AML-193 (cell line): ENCODE data around the gene CFAP97.
A peak's percentile ranks its signal among the peaks of the same experiment; 100 is the strongest.
"Not testable (repeated sequence)": the region's sequence is repeated elsewhere in the genome, so short reads cannot be mapped to it uniquely, and the experiment has no call there.

Experiments used
- DNase-seq, 2 experiments: peaks; one replicate each; lab custom pipeline; 2025; lab: John Stamatoyannopoulos, UW

Gene CFAP97

DNA sequence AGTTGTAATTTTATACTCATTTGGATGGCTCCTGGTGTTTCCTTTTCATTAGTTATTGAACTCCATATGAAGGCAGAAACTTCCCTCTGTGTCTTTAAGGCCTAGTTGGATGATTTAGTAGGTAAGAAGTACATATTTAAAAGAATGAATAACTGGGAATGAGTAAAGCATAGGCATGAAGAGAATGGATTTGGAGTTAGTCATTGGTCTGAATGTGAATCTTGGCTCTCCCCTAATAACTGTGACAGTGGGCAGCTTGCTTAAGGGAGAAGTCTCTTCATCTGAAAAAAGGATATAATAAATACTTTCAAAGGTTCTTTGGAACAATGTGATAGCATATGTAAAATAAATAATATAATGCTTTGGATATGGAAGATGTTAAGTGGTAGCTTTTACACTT is 18.8 kb upstream of the CFAP97 start:
- no peak for DNase-seq

DNA sequence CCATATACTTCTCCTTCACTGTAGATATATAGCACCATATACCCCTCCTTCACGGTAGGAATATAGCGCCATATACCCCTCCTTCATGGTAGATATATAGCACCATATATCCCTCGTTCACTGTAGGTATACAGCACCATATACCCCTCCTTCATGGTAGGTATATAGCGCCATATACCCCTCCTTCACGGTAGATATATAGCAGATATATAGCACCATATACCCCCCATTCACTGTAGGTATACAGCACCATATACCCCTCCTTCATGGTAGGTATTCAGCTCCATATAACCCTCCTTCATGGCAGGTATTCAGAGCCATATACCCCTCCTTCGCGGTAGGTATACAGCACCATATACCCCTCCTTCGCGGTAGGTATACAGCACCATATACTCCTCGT is 18.1 kb upstream of the CFAP97 start:
- no peak for DNase-seq

DNA sequence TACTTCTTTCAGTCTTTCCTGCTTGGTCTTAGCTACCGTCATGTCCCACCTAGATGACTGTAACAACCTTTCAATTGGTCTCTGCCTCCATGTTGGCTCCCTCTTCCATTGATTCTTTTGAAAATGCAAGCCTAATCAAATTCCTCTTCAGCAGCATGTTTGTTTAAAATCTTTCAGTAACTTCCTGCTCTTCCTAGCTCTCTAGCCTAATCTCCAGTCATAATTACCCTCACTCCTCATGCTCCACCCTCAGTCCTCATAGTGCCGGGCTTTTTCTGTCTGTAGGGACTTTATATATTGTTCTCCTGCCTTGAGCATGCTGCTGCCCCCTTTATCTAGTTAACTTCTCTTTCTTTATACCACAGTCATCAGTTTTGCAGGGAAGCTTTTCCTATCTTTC is 17.7 kb upstream of the CFAP97 start:
- no peak for DNase-seq

DNA sequence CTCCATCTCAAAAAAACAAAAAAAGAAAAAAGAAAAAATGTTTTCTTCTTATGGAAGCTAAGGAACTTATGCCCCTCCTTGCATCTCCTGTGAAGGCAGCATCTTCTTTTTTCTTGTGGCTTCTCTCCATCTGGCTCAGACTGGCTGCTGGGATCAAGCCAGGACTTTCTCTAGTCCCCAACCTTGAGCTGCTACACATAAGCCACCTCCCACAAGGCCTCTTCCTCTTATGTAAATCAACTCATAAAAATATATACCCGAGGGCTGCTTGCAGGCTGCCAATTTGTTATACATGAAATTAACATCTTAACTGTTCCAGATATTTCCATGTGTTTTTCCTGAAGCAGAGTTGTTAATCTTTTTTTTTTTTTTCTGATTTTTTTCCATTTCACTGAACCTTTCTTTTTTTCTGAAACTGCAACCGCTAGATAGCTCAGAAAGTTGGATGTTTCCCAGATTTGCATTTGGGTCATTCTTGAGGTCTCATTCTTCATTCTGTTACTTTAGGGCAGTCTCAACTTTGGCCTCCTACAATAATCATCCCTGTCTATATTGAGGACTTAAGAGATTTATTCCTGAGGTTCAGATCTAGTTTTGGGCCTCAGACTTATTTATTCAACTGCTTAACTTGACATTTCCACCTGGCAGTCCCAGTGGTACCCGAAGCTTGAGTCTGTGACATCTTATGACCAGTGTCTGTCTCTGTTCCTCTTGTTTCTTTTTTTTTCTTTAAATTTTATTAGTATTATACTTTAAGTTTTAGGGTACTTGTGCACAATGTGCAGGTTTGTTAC is 15.9 kb upstream of the CFAP97 start:
- no peak for DNase-seq

DNA sequence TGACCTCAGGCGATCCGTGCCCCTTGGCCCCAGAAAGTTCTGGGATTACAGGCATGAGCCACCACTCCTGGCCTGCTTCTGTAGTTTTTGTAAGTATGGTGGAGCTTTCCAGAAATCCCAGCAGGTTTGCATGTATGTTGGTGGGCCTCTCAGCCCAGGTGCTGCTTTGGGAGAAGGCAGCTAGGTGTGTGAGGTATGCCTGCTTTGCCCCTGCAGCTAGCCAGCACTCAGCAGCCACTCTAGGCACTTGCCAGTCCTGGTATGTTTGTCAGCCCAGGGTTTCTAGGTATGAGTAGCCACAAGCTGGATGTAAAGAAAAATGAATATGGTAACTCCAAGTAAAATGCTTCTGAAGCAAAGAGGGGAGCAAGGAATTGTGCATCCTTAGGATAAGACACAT is 14.5 kb upstream of the CFAP97 start:
- DNase-seq = no peak

DNA sequence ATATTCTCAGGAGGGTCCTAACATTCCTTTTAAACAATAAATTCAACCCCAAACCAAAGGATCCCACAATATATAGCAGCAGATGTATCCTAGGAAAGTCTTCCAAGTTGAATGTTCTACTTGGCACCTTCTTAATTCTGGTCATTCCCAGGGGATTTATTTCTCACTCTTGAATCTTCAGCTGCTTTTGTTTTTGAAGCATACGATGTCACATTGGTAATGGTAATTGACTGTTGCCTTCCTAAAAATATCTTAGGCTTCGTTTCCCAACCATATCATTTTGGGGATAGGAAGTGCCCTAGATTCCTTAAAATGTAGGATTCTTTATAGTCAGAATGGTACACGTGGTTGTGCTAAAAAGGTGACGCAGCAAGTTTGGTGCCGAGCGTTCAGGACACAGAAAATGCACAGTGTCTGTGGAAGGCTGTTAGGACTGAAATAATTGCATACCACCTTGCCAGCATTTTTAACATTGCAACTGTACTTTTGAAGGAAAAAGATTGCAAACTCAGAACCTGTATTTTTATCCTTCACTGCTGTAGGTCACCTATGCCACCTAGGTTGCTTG is 13.7 kb upstream of the CFAP97 start:
- DNase-seq = no peak

DNA sequence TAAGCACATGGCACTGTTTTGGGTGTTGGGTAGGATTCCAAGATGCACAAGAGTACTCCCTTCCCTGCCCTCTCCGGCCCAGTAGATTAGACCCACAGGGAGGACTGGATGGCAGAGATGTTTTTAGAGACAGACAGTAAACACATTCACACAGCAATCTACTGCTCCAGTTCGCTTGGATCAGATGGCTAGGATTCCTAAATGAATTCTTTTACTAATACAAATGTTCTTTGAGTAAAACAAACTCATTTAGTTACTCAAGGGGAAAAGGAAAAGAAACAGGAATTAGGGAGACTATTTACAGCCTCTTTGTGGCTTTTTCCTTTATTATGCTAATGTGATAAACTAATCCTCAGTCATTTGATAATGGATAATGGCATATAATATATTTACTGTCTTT is 11.5 kb upstream of the CFAP97 start:
- no peak for DNase-seq

DNA sequence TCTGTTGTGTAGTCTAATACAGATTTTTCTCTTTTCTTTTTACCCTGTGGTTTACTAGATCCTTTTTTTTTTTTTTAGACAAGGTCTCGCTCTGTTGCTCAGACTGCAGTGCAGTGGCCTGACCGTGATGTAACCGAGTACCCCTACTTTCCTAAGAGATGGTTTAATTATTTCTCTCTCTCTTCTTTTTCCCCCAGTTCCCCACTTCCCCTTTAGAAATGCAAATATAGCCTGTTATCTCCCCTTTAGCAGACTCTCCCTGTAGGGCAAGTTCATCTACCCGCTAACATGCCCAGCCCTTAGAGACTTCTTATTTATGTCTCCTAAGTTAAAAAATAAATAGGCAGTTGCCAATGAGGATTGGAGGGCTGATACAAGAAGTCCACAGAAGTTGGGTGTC is 10.1 kb upstream of the CFAP97 start:
- DNase-seq = no peak

DNA sequence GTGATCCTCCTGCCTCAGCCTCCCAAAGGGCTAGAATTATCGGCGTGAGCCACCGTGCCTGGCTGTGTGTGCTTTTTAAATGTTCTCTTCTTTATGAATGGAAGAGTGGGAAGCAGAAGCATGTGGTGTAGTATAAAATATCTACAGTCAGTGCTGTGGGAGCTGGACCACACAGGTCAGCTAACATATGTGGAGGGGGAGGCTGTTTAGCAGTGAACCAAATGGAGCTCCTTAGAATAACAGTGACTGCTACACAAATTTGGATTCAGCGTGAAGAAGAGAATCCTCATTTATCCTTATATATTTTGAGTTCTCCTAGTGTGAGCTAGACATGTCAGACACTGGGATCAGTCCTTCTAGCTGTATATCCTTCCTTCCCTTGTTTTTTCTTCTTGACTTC is 8.8 kb upstream of the CFAP97 start:
- no peak for DNase-seq

DNA sequence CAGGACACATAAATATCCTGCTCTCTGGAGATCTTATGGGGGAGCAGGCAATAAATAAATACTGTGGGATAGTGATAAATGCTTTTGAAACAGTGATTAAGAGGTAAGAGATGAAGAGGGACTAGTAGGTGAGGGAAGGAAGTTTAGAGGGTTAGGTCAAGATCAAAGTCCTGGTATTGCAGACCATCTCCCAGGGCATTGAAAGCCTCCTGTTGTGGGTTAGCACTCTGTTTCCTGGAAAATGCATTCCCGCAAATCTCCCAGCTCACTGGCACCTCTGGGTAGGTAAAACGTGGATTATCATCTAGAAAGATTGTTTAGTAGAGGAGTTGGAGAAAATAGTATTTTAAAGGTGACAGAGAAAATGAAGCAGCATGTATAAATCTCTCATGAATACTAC is 7.8 kb upstream of the CFAP97 start:
- DNase-seq = no peak

DNA sequence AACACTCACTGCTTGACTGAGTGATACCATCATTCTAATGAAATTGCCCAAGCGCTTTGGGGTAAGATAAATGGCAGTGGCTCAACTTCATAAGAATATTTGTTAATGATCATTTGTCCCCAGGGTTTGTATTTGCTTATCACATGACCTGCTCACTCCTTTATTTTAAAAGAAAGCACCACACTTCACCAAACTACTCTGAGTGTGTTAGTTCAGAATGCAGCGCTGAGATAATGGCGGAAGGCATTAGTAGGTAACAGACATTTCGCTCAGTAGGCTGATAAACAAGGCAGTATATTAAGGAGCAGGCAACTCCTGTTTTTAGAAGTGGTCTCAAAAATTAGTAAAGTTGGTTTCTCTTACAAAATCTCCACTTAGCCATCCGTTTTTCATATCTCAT is 7.2 kb upstream of the CFAP97 start:
- DNase-seq = no peak

DNA sequence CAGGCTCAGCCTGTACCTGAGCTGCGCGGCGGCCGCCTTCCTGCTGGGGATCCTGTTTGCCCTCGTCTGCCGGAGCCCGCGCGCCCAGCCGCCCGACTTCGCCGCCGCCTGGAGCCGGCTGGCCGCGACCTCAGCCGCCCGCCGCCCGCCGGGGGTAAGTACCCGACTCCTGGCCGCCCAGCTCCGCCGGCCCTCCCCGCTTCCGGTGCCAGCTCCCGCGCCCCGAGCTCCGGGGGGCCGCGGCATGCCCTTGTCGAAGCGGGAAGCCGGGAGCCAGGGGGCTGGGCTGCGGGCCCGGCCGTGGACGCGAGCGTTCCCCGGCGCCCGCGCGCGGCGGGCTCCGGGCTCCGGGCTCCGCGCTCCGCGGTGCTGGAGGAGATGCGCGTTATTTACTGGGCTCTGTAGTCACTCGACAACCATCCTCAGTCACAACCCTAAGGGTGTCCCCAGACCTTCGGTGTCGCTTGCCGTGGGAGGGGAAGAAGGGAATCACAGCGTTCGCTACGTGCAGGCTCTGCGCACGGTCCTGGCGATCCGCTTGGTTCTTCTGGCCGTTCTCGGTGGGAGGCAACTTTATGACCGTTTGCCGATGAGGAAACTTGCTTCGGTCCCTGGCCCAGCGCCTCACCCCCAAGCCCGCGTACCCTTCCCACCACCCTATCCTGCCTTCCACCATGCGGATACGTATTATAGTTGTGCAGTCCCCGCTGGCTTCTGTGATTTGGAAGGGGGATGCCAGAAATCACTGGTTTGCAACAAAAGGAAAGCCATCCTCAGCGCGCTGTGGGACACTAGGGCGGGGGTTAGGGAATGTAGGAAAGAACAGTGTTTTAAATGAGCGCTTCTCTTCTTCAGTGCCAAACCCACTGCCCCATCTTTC is 6.5 kb upstream of the CFAP97 start:
- no peak for DNase-seq

DNA sequence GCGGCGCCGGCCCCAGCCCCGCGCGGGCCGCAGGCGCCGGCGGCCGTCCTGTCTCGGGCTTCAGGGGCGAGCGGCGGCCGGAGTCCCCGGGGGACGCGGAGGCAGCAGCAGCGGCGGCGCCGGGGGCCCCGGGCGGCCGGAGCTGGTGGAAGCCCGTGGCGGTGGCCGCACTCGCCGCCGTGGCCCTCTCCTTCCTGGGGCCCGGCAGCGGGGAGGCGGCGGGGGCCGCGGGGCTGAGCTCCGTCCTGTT is 6.0 kb upstream of the CFAP97 start:
- DNase-seq = not testable (repeated sequence)

DNA sequence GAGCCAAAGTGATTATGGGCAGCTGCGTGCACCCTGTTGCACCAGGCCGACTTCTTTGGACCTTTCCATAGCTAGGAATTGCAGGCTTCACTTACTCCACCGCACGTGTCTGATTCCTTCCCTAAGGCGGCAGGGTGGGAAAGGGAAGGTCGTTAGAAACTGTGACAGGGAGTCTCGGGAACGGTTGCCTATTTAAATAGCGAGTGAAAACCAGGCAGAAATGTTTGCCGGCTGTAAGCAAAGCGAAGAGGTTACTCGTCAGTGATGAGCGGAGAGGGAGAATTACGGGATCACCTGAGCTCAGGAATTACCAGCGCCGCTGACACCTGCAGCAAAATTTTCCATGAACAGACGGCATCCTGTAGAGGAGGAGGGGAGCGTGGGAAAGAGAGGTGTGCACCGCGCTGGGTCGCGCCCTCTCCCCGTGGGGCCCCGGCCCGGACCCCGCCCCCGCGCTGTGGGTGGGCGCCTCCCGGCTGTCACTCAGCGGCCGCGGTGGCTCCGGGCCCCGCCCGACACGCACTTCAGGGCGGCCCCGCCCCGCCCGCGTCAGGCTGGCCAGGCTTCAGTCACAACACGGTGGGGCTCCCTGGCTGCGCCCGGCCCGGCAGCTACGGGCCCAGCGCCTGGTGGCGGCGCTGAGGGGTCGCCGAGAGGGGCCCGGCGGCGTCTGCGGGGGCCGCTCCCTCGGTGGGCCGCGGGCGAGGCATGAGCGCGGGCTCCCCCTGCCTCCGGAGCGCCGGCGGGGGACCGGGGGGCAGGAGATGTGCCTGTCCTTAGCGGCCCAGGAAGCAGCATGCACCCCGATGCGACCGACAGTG is 5.4 kb upstream of the CFAP97 start, which contains the start of gene SNX25:
SNX25 (plus strand) TSS at position 568 of the 821 bp plus-strand sequence; CDS start at position 797, 229 bp downstream.
- no peak for DNase-seq

DNA sequence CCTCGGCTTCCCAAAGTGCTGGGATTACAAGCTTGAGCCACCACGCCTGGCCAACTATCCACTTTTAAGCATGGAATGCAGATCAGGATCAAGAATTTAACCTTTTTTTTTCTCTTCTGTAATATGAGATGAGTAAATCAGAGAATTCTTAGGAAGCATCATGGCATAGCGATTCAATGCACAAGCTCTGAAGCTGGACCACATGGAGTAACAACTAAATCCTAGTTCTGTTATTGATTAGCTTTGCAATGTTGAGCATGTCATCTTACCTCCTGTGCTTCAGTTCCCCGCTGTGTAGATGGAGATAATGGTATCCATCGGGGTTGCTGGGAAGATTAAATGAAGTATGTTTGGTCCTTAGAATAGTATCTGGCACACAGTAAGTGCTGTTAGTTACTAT is 3.7 kb upstream of the CFAP97 start:
- no peak for DNase-seq

DNA sequence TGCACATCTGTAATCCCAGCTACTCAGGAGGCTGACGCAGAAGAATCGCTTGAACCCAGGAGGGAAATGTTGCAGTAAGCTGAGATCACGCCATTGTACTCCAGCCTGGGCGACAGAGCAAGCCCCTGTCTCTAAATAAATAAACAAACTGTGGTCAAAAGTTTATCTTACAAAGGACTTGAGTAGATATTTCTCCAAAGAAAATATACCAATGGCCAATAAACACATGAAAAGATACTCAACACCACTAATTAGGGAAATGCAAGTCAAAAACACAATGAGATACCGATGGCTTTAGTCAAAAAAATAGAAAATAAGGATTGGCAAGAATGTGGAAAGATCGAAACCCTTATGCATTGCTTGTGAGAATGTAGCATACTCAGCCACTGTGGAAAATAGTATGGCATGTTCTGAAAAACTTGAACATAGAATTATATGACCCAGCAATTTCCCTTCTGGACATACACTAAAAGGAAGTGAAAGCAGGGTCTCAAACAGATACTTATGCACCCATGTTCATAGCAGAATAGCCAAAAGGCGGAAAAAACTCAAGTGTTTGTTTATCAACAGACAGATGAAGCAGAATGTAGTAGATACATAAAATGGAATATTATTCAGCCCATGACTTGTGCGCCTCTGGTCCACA is 2.0 kb upstream of the CFAP97 start:
- DNase-seq = no peak

DNA sequence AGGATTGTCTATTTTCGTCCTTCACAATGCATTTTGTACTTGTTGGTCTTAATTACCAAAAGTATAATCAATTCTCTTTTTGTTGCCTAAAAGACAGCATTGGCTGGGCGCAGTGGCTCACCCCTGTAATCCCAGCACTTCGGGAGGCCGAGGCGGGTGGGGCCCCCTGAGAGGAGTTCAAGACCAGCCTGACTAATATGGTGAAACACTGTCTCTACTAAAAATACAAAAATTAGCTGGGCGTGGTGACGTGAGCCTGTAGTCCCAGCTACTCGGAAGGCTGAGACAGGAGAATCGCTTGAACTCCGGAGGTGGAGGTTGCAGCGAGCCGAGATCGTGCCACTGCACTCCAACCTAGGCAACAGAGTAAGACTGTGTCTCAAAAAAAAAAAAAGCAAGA is 1.3 kb upstream of the CFAP97 start:
- DNase-seq = not testable (repeated sequence)

DNA sequence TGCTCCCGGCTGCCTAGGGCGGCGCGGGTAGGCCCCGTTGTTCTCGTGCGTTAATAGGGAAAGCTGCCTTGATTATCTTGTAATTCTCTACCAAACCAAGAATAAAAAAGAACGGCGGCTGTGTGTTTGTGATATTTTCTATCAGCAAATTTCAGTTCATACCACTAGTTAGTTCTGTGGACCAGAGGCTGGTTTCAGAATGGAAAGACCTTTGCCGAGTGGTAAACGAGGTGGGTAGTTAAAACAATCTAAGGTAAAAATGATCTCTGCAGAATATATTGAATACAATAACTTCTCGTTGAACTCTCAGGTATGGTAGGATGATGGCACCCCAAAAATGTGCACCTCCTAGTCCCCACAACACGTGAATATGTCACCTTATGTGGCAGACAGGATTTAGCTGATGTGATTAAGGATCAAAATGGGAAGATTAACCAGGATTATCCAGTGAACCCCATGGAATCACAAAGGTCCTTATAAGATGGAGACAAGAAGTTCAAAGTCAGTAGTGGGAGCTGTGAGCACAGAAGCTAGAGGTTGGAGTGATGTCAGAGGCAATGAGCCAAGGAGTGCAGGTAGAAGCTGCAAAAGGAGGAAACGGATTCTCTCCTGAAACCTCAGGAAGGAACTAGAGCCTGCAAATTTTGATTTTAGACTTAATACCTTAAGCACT is 574 bp upstream of the CFAP97 start:
- DNase-seq = no peak

DNA sequence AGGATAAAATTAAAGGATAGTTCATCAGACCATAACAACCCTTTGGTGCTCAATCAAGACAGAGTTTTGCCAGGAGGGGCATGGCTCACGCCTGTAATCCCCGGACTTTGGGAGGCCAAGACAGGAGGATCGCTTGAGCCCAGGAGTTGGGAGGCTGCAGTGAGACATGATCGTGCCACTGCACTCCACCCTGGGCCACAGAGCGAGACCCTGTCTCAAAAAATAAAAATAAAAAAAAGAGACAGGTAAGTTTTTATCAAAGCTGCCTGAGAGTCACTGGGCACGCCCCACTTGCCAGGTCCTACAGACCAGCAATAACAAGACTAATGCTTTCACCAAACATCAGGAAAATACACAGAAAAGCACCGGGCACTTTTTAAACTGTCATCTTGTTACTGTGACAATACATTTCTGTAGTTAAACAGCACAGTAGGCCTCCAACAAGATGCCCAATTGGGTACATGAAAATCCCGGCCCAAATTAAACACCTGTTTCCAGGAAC is 765 bp downstream of the CFAP97 start:
- no peak for DNase-seq

DNA sequence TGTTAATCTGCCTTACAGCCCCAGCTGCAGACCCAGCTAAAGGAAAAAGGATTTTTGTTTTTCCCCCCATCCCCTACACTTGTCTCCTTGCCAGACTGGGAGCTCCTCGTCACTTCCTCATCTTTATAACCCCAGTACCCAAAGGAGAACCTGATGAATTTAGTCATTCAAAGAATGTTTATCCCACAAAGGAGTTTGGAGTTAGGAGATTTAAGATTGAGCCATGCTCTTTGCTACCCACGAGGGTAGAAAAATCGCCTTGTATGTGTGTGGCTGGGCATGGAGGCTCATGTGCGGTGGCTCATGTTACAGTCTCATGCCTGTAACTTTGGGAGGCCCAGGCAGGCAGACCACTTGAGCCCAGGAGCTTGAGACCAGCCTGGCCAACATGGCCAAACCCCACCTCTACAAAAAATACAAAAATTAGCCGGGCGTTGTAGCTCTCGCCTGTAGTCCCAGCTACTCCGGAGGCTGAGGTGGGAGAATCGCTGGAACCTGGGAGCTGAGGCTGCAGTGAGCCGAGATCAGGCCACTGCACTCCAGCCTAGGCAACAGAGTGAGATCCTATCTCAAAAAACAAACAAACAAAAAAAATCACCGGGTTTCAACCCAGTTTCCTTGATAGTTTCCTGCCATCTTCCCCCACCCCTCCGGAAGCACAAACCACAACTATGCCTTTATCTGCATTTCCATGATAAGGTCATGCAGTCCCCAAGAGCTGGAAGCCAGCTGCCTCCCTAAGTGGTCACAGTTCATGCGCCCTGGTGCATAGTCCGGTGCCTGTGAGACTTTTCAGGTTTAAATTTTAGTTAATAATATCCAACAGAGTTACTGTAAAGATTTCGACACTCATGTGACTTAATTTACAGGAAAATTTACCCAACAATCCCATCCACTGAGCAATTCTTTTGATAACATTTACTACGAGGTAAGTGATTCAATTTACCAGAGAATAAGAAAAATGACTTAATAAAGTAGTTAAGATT is 1.5 kb downstream of the CFAP97 start:
- peak; percentile 9 to 14 for DNase-seq
